Hematopoietic multipotent progenitor cell (in vitro differentiated cells): ENCODE results near the gene SLX1B. TPM values are rescaled to one million over a fixed set of nuclear protein-coding genes. Genes with fewer than 3 reads are reported as not detected.

Experiments used
- small RNA-seq: library from RNA; depleted of rRNA; stranded (forward); fragments of <200 nt; gene quantifications from one replicate; pipeline ENCODE3, GENCODE V24; 2012
- total RNA-seq: library from RNA; depleted of rRNA; stranded (reverse); fragments of >200 nt; gene quantifications from one replicate; pipeline ENCODE4 v1.2.3, GENCODE V29; 2012

SLX1B gene
- total RNA-seq, 1 donor: 33.9 TPM

Small RNA genes lying within 50 kb of the gene (small RNA-seq; reads per million reads assigned to genes)
- not detected for gene AC133555.2

Other genes with a start within 250 kb of the SLX1B start
- 0.27 TPM for gene NPIPB11, start 47.8 kb upstream of the SLX1B start, total RNA-seq
- gene BOLA2, start 182 bp upstream of the SLX1B start, total RNA-seq: 14.8 TPM
- 3.0 TPM for gene SULT1A4, start 5.4 kb downstream of the SLX1B start, total RNA-seq
- 25.6 TPM for gene NPIPB12, start 51.9 kb downstream of the SLX1B start, total RNA-seq
- 451 TPM for gene SPN, start 208.7 kb downstream of the SLX1B start, total RNA-seq
- gene QPRT, start 224.6 kb downstream of the SLX1B start, total RNA-seq: 12.9 TPM